ENCODE measurements around the gene HTRA3.

The HTRA3 gene

DNA sequence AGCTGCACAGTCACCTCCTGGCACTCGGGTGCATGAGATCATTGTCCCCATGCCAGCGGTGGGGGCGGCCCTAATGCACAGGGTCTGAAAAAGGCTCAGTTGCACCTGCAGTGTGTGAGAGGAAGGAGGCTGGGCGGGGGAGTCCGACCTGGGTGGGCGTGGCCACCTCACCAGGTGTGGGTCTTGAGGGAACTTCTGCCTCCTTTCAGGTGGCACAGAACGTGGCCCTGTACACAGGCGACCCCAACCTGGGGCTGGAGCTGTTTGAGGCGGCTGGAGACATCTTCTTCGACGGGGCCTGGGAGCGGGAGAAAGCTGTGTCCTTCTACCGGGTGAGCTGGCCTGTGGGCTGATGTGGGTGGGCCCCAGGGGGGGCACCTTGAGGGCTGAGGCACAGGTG lies 34.3 kb upstream of the HTRA3 start:
- DNase-seq: no peak

DNA sequence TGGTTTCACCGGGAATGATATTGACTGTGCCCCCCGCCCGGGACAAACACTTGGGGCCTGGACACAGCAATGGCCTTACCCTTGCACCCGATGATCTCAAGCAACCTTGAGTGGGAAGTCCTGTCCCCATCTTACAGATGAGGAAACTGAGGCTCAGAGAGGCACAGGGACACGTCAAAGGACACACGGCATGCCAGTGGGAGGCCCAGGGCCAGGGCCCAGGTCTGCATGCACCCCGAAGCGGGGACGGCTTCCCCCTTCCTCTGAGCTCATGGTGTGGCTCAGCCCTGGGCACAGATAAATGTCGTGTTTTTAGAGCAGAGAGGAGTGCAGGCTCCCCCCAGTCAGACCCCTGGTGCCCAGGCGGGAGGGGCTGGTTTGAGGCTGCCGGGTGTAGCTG lies 33.9 kb upstream of the HTRA3 start:
- no peak for DNase-seq

DNA sequence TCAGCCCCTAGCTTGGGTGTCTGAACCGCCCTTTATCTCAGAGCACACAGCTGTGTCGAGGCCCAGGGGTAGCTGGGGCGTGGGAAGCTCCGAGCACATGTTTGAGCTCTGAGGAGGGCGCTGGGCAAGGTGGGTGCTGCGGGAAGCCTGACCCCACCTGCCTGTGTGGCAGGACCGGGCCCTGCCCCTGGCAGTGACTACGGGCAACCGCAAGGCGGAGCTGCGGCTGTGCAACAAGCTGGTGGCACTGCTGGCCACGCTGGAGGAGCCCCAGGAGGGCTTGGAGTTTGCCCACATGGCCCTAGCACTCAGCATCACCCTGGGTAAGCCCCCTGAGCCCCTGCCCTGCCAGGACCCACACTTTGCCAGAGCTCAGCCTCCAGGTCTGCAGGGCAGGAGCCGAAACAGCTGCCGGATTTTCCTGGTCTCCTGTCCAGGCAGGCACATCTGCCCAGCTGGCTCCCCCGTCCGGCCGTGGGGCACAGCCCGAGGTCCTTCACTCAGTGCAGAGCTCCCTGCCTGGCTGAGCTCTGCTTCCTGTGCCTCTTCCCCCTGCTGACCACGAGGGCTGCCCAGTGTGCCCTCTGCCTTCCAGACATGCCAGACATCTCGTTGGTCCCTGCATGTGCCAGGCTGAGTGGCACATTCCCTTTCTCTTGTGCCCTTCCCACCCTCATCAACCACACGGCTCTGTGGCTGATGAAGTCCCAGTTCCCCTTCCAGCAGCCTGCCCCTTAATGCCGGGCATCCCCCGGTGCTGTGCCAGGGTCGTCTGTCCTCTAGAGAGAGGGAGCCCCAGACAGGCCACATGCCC lies 33.2 kb upstream of the HTRA3 start:
- no peak for DNase-seq

DNA sequence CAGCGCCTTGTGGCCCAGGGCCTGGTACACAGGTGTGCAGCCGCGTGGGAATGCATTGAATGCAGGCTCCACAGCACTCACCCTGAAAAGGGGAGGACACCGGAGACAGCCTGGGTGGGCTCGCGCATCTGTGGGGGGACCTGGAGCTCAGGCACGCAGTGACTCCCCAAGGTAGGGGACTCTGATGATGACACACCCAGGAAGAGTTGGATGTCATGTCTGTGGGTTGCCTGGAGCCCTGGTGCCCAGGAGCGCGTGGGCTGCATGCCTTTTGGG lies 32.7 kb upstream of the HTRA3 start:
- no peak for DNase-seq

DNA sequence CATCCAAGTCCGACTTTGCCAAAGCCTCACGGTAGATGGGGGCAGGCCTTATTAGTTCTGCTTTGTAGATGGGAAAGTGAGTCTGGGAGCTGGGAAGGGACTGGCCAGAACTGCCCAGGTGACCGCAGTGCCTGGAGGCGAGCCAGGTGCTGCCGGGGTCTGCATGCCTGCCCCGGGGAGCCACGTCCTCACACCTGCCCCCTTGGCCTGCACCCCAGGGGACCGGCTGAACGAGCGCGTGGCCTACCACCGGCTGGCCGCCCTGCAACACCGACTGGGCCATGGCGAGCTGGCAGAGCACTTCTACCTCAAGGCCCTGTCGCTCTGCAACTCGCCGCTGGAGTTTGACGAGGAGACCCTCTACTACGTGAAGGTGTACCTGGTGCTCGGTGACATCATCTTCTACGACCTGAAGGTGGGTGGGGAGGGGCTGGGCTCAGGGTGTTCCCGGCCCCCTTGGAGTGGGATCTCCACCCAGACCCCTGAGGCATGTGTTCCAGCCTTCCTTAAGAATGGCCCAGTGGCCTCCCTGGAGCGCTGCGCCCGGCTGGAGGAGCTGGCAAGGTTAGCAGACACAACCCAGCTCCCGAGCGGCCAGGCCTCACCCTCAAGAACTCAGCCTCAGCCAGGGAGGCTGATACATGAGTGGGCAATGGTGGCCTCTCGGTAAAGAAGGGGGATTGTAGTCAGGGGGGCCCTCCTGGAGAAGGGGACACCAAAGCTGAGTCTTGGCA lies 32.1 kb upstream of the HTRA3 start:
- no peak for DNase-seq

DNA sequence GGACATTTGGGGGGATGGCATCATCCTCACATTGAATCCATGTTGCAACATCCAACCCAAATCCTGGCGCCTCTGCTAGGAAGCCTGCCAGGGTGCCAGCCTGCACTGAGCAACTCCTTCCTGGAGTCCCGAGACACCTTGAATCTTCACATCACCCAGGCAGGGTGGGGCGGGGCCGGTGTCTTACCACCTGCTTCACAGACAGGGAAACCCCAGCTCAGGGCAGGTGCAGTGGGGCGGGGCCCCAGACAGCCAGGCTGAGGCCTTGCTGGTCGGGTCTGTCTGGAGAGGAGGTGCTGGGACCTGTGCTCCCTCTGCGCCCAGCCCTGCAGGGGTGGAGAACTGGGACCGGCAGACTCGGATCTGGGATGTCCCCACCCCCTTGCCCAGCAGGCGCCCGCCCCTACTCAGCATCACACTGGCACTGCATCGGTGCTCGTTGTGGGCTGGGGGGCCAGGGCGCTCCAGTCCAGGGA lies 31.5 kb upstream of the HTRA3 start:
- DNase-seq: no peak

DNA sequence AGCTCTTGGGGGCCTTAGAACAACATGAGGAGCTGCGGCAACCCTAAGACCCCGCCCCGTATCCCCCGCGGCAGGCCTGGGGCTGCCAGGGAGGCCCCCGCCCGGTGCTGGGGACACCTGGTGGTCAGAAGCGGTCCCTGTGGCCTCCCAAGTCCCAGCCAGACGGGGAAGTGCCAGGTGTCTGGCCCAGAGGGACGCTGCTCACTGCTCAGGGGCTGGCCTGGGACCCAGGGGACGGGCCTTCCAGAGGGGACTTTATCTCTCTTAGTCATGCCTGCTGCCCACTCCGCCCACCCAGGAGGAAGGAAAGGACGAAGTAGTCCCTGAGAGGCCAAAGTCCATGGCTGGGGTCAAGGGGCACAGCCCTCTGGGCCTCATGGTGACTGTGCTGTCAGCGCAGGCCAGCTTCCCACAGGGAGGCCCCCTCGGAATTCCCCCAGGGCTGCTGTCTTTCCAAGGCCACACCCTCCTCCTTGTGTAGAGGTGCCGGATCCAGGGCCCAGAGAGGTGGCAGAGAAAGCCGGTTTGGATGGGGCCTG lies 31.0 kb upstream of the HTRA3 start:
- no peak for DNase-seq

DNA sequence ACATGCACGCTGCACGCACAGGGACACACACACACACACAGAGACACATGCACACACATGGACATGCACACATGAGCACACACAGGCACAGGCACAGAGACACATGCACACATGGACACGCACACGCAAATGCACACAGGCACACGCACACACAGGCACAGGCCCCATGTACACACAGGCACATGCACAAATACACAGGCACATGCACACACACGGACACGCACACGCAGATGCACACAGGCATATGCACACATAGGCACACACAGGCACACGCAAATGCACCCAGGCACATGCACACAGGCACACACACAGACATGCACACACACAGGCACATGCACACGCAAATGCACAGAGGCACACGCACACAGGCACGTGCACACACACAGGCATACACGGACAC lies 30.3 kb upstream of the HTRA3 start:
- DNase-seq: no peak

DNA sequence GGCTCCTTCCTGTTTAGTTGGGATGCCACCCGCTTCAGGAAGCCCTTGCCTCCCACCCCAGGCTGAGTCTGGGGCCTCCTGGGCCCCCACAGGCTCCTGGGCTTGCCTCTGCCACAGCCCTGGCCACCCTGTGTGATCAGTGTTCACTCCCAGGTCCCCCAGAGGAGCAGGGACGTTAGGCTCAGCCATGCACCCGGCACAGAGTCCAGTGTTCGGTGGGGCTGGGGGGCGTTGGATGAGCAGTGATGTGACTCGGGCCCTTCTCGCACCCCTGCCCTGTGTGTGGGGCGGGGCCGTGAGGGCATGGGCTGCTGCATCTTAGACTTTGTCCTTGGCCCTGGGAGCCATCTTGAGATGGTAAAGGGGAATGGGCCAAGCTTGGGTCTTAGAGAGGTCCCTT lies 29.9 kb upstream of the HTRA3 start:
- DNase-seq: no peak

DNA sequence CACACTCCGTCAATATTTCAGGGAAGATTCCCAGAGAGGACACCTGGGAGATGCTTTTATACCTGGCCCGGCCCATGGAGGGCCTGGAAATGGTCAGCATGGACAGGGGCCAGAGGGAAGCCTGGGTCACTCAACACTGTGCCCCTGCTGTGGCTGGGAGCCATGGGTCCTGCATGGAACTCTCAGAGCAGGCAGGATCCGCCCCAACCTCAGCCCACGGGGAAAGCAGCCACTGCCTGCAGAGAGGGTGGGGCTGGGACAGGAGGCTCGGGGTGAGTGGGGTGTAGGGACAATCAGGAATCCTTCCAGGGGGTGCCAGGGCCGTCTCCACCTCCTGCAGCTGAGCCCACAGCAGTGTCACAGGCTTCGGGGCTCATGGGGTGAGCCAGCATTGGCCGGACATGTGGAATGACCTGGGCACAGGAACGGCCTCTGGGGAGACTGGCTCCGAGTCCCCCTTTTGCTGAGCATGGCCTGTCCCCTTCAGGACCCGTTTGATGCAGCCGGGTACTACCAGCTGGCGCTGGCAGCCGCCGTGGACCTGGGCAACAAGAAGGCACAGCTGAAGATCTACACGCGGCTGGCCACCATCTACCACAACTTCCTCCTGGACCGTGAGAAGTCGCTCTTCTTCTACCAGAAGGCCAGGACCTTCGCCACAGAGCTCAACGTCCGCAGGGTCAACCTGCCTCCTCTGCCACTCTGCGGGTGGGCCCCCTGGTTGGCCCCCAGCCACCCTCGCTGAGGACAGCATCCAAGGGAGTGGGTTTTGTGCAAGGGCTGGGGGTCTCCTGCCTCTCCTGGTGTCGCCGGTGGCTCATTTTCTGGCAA lies 29.1 kb upstream of the HTRA3 start:
- DNase-seq: no peak

DNA sequence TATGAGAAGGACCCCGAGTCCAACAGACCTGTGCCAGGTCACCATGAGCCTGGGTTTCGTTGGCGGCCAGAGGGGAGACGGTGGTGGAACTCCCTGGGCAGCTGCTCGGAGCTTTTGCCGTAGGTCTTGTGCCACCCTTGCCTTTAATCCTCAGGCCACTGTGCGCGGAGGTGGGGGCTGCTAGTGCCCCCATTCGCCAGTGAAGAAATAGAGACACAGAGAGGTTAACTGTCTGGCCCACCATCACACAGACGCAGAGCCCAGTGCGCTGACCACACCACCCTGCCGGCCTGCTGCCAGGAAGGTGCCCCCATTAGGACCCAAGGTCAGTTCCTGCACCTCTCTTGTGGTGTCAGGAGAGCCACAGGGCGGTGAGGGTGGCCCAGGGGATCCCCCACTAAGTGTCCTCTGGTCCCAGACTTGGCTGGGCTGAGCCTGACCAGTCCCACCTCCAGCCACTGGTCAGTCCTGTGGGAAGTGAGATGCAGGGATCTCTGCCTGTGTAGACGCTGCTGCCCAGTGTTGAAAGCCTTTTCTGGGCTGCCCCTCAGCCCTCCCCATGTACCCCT lies 28.3 kb upstream of the HTRA3 start:
- DNase-seq: no peak

DNA sequence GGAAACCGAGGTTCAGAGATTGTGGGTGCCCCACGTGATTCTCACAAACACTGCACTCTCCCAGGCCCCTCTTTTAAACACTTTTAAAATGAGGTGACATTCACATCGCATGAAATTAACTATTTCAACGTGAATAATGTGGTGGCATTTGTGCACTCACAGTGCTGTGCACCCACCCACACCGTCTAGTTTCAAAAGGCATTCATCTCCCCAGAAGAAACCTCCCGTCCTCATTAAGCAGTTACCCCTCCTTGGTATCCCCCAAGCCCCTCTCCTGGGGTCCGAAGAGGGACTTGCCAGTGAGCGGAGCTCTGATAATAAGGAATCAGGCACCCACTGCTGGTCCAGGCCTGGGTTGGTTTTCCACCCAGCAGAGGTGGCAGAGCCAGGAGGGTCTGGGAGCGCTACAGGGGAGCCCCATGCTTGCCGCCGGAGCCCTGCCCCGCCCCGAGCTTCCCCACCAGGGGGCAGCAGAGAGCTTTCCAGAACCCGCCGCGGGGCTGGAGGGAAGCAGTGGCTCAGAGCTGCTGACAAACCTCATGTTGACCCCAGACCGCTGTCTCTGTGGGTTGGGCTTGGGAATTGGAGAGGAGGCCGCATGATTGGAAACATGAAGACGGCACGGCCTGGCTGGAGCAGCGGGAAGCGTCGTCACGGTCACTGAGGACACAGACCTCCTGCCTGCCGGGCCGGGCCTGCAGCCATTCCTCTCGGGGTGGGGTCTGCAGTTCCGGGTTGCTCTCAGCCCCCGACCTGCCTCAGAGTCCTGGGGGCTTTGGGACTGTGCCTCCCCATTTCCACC lies 27.5 kb upstream of the HTRA3 start:
- DNase-seq: peak; percentile 98

DNA sequence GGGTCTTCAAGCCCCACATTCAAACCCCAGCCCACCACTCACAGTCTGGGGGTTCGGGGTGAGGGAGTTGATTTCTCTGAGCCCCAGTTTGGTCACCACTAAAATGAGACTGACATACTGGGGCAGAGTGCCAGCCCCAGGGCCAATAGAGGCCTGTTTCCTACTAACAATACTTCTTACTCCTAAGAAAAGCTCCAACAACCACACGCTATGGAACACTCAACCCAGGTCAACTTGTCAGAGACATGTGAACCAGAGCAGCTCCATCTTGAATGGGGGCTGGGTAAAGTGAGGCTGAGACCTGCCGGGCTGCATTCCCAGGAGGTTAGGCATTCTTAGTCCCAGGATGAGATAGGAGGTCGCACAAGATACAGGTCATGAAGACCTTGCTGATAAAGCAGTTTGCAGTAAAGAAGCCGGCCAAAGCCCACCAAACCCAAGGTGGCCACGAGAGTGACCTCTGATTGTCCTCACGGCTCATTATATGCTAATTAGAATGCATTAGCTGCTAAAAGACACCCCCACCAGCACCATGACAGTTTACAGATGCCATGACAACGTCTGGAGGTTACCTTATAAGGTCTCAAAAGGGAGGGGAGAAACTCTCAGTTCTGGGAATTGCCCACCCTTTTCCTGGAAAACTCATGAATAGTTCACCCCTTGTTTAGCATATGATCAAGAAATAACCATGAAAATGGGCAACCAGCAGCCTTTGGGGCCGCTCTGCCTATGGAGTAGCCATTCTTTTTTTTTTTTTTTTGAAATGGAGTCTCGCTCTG lies 26.6 kb upstream of the HTRA3 start:
- DNase-seq: no peak

DNA sequence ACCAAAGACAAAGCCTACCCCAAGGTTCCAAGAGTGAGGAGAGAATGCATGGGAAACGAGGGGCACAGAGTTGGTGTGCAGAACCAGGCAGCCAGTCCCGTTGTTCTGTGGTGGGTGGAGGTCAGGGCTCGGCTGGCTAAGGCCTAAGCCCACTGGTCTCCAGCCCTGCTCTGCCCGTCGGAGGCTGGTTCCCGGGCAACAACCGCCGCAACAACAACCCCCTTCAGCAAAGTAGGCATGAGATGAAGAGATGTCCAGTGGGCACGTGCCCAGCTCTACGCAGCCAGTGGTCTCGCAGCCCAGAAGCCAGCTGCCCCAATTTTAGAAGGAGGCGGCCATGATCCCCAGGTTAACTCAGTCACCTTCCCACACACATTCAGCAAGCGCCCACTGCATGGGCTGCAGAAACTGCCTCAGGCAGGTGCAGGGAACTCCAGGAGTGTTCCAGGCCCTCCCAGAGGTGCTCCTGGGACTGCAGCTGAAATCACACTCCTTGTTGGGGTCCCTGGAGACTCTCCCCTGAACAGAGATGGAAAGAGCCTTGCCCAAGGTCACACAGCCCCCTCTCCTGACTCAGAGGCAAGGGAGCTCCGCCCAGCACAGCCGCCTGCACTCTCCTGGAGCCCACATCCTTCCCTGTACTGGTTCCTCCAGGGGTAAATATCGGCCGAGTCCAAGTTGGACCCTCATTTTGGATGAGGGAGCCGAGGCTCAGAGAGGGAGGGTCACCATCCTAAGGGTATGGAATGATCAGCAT lies 25.4 kb upstream of the HTRA3 start:
- no peak for DNase-seq

DNA sequence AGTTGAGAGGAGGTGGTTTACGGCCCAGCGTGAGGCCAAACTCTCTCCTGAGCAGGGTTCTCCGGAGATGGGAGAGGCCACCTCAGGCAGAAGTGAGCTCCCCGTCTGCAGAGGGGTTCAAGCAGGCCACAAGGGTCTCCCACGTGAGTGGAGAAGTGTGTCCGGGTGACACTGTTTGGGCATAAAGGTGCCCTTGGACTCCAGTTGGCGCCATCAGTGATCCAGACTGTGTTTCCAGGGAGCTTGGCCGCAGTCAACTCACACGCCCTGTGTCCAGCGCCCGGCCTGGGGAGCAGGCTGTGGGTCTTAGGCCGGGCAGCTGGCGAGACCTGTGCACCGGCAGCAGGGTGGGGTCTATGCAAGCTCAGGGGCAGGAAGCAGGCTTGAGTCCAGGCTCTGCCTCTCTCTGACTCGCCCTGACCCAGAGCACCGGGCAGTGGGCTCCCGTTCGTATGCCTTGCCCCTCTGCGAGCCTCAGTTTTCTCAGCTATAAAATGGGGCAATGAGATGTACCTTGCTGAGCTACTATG lies 24.6 kb upstream of the HTRA3 start:
- no peak for DNase-seq

DNA sequence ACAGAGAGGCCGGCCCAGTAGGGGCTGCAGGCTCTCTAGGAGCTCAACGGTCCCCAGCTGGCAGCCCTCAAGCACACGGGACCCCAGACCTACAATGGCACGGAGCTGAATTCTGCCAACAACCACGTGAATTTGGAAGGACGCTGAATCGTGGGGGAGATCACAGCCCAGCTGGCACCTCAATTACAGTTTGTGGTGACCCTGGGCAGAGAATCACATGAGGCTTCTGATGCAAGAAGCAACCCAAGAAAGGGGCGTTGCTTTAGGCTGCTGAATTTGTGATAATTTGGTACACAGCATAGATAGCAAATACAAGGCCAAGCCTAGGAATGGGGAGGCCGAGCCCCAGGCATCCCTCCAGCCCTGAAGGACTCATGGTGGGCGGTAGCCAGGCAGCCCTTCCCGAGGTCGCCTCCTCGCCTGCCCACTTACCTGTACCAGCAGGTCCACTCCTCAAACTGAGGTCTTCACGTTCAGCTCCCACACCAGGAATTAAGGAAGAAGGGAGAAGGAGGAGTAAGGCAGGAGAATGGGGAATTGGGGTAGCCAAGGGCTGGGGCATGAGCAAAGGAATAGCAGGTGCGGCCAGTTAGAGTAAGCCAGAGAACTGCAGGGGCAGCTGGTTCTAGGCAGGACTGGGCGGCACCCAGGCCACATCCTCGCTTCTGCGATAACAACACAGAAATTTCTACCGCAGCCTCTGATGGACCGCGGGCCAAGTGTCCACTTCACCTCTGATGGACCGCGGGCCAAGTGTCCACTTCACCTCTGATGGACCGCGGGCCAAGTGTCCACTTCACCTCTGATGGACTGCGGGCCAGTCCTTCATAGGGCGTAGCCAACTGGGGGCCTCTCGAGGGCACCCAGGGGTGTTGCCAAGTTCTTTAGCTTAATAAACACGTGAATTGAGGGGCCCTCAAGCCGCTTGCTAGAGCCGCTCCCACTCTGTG lies 23.4 kb upstream of the HTRA3 start:
- no peak for DNase-seq

DNA sequence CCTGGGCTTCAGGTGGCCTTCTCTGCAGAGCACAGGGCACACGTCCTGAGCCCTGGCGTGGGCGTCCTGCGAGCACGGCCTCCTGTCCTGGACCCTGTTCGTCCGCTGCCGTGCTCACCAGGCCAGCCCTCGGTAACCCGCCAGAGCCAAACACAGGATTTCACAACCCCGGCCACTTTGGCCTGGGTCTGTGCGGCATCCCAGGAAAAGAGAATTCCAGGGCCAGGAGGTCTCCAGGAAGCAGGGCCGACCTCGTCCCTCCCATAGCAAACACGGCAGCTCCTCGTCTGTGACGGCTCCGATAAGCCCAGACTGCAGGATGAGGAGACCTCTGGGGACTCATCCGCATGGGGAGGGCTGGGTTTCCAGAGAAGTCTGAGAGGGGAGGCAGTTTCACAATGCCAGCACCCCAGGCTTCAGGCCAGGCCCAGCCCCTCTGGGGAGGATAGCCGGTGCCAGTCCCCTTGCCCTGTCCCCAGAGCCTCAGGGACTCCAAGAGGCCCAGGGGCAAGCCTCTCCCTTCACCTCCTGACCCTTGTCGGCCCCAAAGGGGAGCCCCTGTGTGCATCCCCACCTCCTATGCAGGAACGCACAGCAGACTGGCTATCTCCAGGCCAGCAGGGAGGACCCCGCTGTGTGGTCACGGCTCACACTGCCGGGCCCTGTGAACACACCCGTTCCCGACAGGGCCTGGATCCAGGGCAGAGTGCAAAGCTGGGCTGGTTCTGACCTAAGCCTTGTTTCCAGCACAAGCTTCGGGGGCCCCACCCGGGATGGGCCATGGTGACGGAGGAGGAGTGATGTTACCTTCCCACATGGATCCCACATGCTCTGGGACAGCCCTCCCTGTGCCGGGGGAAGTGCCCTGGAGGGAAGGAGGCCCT lies 22.3 kb upstream of the HTRA3 start:
- no peak for DNase-seq

DNA sequence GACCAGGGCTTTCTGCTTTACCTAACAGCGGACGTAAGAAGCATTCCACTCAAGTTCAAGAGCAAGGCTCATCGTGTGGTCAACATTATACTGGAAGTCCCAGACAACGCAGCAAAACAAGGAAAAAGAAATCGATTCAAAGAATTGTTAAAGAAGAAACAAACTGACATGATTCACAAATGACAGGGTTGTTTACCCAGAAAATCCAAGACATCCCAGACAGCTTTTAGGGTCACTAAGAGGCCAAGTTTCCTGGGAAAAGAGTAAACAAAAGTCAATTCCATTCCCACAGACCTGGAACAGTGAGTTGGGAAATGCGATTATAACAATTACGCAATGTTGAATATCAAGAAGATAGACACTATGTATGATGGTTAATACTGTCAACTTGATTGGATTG lies 21.5 kb upstream of the HTRA3 start:
- DNase-seq: no peak

All from activated CD8-positive, alpha-beta memory T cell treated with anti-CD3 and anti-CD28 coated beads for 24 hours (primary cell).